Upper lobe of right lung (tissue), 1 donor: Measurements from ENCODE around the gene P2RX6. TPM values are rescaled to one million over a fixed set of nuclear protein-coding genes. Genes with fewer than 3 reads are reported as not detected.

Source experiments
- ATAC-seq: fragments of 200-7000 bp; cut with Tn5 transposase; one replicate; pipeline ENCODE4 v1.9.1; 2020; ENCODE audit warnings: mild to moderate bottlenecking, moderate library complexity
- DNase-seq: peaks from one replicate; pipeline ENCODE4 v3.0.0-alpha.2; 2020
- H3K27ac ChIP-seq: fragments of 200-600 bp; one replicate; pipeline ENCODE4 v1.8.0; 2022
- H3K27me3 ChIP-seq: fragments of 200-600 bp; one replicate; pipeline ENCODE4 v1.8.0; 2022; ENCODE audit warnings: mild to moderate bottlenecking
- H3K36me3 ChIP-seq: fragments of 200-600 bp; one replicate; pipeline ENCODE4 v1.8.0; 2022
- H3K4me1 ChIP-seq: fragments of 200-600 bp; one replicate; pipeline ENCODE4 v1.8.0; 2022
- H3K4me3 ChIP-seq: fragments of 200-600 bp; one replicate; pipeline ENCODE4 v1.8.0; 2022; ENCODE audit warnings: mild to moderate bottlenecking
- H3K9me3 ChIP-seq: fragments of 200-600 bp; one replicate; pipeline ENCODE4 v1.8.0; 2022
- CTCF ChIP-seq: fragments of 200-600 bp; IDR thresholded peaks from one replicate; pipeline ENCODE4 v1.8.0; 2022; ENCODE audit warnings: antibody characterized with exemption
- intact Hi-C: fragments of 100-400 bp; cut with DNase I; formaldehyde crosslinking; loops from one replicate; pipeline ENCODE4 v1.11.0; 2022
- total RNA-seq: library from RNA; stranded (reverse); fragmentation: NEBNext Ultra II Directional; extraction: Animal tissue kit (Norgen Biotek cat#: 25700); gene quantifications from one replicate; pipeline ENCODE4 v1.2.1, GENCODE V29; 2021
- donor health status: DM: no; HTN: yes; CAD: no; lungs with severe emphysema.

Gene P2RX6
- total RNA-seq, 1 donor from 2014 or later = 2.2 TPM

DNA sequence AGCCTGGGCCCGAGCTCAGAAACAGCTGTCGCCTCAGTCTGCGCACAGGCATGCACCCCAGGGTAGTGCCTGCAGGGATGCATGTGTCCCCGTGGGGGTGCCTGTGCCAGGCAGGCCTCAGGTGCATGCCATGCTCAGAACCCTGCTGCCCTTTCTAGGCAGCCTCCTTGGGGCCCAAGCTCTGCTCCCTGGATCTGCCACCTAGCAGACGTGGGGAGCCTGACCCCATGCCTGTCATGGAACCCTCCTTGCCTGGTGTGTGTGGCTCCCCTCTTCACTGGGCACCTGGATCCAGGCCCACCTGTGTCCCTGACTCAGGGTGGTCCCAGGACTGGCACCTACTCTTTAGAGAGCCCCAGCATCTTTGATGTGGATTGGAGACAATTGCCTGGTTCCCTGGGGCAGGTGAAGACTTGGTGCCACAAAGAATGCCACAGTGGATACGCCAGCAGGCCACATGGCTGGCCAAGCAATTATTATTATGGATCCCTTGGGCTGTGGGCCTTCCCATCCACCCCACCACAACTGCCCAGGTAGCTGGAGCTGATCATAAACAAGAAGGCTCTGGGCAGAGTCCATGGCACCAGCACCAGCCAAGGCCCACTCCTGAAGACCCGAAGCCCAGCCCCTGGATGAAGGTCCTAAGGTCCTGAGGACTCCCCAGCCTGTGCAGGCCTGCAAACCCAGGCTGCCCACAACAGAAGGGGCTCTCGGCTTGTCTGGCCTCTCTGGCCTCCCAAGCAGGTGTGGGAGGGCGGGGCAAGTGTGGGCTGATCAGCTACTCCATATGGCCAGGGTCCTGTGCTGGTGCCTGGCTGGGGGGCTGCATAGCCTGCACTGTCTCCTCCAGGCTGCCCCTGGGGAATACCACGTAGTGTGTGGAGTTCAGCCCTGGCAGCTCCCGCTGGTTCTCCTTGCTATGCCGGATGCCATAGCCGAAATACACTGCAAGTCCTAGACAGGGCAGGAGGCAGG, 13.6 kb downstream of the P2RX6 start:
- ATAC-seq (no peak), DNase-seq (no peak)
- peaks cover 26% of the 10 kb centered on the region for H3K27me3 ChIP-seq
- H3K4me1 ChIP-seq = peaks cover 7% of the 10 kb centered on the region
- TF ChIP-seq CTCF = no peak
- intact Hi-C loops = no loop called here
- no peaks in the 10 kb centered on the region for H3K9me3 ChIP-seq
- H3K4me3 ChIP-seq = no peak overlapping the region
- no peak overlapping the region for H3K27ac ChIP-seq
- H3K36me3 ChIP-seq = no peaks in the 10 kb centered on the region

DNA sequence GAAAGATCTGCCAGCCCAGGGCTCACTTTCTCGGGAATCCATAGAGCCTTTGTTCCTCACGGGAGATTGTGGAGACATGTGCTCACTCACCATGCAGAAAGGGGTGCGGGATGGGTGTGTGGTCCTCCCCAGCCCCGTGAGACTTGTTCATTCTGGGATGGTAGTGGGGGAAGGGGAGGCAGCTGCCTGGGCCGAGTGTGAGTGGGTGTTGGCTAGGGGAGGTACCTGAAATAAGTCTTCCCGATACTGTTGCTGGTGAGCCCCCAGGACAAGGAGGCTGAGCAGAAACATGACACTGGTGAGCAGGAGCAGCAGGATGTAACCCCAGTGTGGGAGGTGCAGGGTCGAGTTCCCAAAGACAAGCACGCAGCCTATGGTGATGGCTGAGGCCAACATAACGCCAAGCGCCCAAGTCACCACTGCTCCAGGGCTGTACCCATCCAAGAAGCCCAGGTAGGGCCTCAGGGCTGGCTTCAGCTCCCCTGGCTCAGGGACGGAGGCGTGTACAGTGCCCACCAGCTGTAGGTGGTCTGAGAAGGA, 14.6 kb downstream of the P2RX6 start:
- no peak overlapping the region for H3K27ac ChIP-seq
- no peaks in the 10 kb centered on the region for H3K36me3 ChIP-seq
- H3K27me3 ChIP-seq = peaks cover 26% of the 10 kb centered on the region
- ATAC-seq (no peak), DNase-seq (no peak)
- H3K4me3 ChIP-seq = no peak overlapping the region
- TF ChIP-seq CTCF = no peak
- intact Hi-C loops = no loop called here
- H3K4me1 ChIP-seq = peaks cover 7% of the 10 kb centered on the region
- H3K9me3 ChIP-seq = no peaks in the 10 kb centered on the region

GRCh38 chr22:21030032-21030431, 15.1 kb downstream of the P2RX6 start:
- H3K27ac ChIP-seq = no peak overlapping the region
- peaks cover 26% of the 10 kb centered on the region for H3K27me3 ChIP-seq
- no peak for TF ChIP-seq CTCF
- no peak overlapping the region for H3K4me3 ChIP-seq
- peaks cover 7% of the 10 kb centered on the region for H3K4me1 ChIP-seq
- ATAC-seq (no peak), DNase-seq (no peak)
- intact Hi-C loops = no loop called here
- no peaks in the 10 kb centered on the region for H3K36me3 ChIP-seq
- H3K9me3 ChIP-seq = no peaks in the 10 kb centered on the region

GRCh38 chr22:21030621-21031544, 15.9 kb downstream of the P2RX6 start:
- no peak for ATAC-seq

More at GRCh38 chr22:21030621-21031544, 15.9 kb downstream of the P2RX6 start:
- no peak overlapping the region for H3K4me3 ChIP-seq
- no peaks in the 10 kb centered on the region for H3K36me3 ChIP-seq
- H3K27me3 ChIP-seq = peaks cover 26% of the 10 kb centered on the region
- H3K4me1 ChIP-seq = peaks cover 7% of the 10 kb centered on the region
- no peaks in the 10 kb centered on the region for H3K9me3 ChIP-seq
- TF ChIP-seq CTCF = no peak
- no peak for DNase-seq
- no peak overlapping the region for H3K27ac ChIP-seq
- intact Hi-C loops = no loop called here
